PC-3 (cell line): Measurements from ENCODE around the gene PLXNA2. TPM values are rescaled to one million over a fixed set of nuclear protein-coding genes. Genes with fewer than 3 reads are reported as not detected.

ENCODE experiments used
- ATAC-seq: fragments of 200-7000 bp; cut with Tn5 transposase; 2 replicates; pipeline ENCODE4 v1.9.1; 2020; ENCODE audit warnings: mild to moderate bottlenecking, moderate library complexity
- BruUV-seq: library from RNA; stranded (reverse); fragments of 400-500 nt; replicated peaks from 2 replicates; lab custom pipeline; 2021; lab: Mats Ljungman, UMichigan
- CTCF ChIA-PET: fragments of 300-600 bp; sonication (Branson Sonifier 250); formaldehyde crosslinking; loops from one replicate; lab custom pipeline; 2022; ENCODE audit warnings: antibody characterized with exemption; lab: Charles Lee
- POLR2A ChIA-PET: fragments of 300-600 bp; sonication (Branson Sonifier 250); formaldehyde crosslinking; loops from one replicate; lab custom pipeline; 2022; ENCODE audit warnings: antibody characterized with exemption; ENCODE audit not compliant: unreplicated experiment; lab: Charles Lee
- DNase-seq: peaks from one replicate; pipeline ENCODE4 v3.0.0-alpha.2; 2015
- H2AFZ ChIP-seq: fragments of 300-600 bp; sonication (generic); 2 replicates; pipeline ENCODE4 v1.6.0; 2016; ENCODE audit warnings: antibody characterized with exemption, low read length
- H3F3A ChIP-seq: fragments of 300-600 bp; sonication (generic); one replicate; pipeline ENCODE4 v1.6.0; 2017; ENCODE audit warnings: antibody characterized with exemption, low read length, control low read depth, mild to moderate bottlenecking; ENCODE audit not compliant: unreplicated experiment
- H3K27ac ChIP-seq: fragments of 300-600 bp; sonication (generic); 2 replicates; pipeline ENCODE4 v1.5.1; 2016; ENCODE audit warnings: mild to moderate bottlenecking, low read length
- H3K27me3 ChIP-seq: fragments of 300-600 bp; sonication (generic); 2 replicates; pipeline ENCODE4 v1.6.1; 2016; ENCODE audit warnings: low read length, mixed read lengths
- H3K36me3 ChIP-seq: fragments of 300-600 bp; sonication (generic); 2 replicates; pipeline ENCODE4 v1.6.1; 2016; ENCODE audit warnings: low read depth, mixed run types, low read length, mixed read lengths
- H3K4me1 ChIP-seq: fragments of 300-600 bp; sonication (generic); 2 replicates; pipeline ENCODE4 v1.5.1; 2016; ENCODE audit warnings: low read length; ENCODE audit not compliant: insufficient read depth
- H3K4me2 ChIP-seq: fragments of 300-600 bp; sonication (generic); 2 replicates; pipeline ENCODE4 v1.6.0; 2016; ENCODE audit warnings: low read length
- H3K4me3 ChIP-seq: fragments of 300-600 bp; sonication (generic); 2 replicates; pipeline ENCODE4 v1.5.1; 2016; ENCODE audit warnings: mild to moderate bottlenecking, low read length, mixed read lengths
- H3K79me2 ChIP-seq: fragments of 300-600 bp; sonication (generic); 2 replicates; pipeline ENCODE4 v1.6.1; 2017; ENCODE audit warnings: low read length, mixed read lengths
- H3K9ac ChIP-seq: fragments of 300-600 bp; sonication (generic); 2 replicates; pipeline ENCODE4 v1.6.0; 2016; ENCODE audit warnings: mild to moderate bottlenecking, low read length
- H3K9me2 ChIP-seq: fragments of 300-600 bp; sonication (generic); replicated peaks from 2 replicates; pipeline ENCODE4 v1.6.1; 2016; ENCODE audit warnings: mixed run types, low read length, mixed read lengths
- H3K9me3 ChIP-seq: fragments of 300-600 bp; sonication (generic); 2 replicates; pipeline ENCODE4 v1.6.1; 2016; ENCODE audit warnings: low read length, mixed read lengths
- H4K20me1 ChIP-seq: fragments of 300-600 bp; sonication (generic); 2 replicates; pipeline ENCODE4 v1.6.1; 2016; ENCODE audit warnings: low read length, mixed read lengths
- EZH2 ChIP-seq: fragments of 300-600 bp; sonication (generic); IDR thresholded peaks from one replicate; pipeline ENCODE4 v1.6.1; 2017; ENCODE audit warnings: antibody characterized with exemption, mild to moderate bottlenecking, low read length; ENCODE audit not compliant: unreplicated experiment
- EZH2phosphoT487 ChIP-seq: fragments of 300-600 bp; sonication (generic); IDR thresholded peaks from 2 replicates; pipeline ENCODE4 v1.6.1; 2018; ENCODE audit warnings: mild to moderate bottlenecking, antibody characterized with exemption, low read length, borderline replicate concordance
- intact Hi-C: fragments of 100-400 bp; cut with micrococcal nuclease; formaldehyde crosslinking; loops from 2 replicates; pipeline ENCODE4 v1.9.0; 2023
- total RNA-seq: library from RNA; depleted of rRNA; stranded (reverse); fragments of >200 nt; gene quantifications from 2 replicates; pipeline ENCODE4 v1.2.3, GENCODE V29; 2014
- TF ChIP-seq, protein P1 (sequence below): fragments of 300-600 bp; sonication (generic); conservative IDR thresholded peaks from 2 replicates; pipeline ENCODE4 v1.5.1; 2017; ENCODE audit warnings: antibody characterized with exemption, low read depth, mild to moderate bottlenecking, low read length

Gene PLXNA2
- total RNA-seq, 1 experiment from 2014 or later, result 16.2 TPM

DNA sequence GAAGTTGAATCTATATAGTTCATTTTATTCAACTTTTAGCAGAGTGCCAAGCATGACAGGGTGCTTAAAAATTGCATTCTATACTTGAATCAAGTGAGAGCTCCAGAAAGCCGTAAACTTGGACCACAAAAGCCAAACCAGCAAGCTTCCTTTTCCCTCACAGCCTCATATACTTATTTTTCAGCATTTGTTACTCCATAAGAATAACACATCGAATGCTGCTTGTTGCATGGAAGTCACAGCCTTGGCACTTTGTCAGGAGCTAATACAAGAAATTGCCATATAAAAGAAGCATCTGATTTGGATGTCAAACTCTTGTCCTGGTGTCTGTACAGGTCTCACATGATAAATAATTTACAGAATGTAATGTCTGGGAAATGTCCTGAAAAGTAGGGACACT, 87.4 kb downstream of the PLXNA2 start:
- Histone ChIP-seq H3K4me3 (no peak overlapping the region), H3K27me3 (no peaks in the 10 kb centered on the region), H3F3A (no peaks in the 10 kb centered on the region), H3K9me2 (no peaks in the 10 kb centered on the region), H3K9ac (no peak overlapping the region), H3K9me3 (no peaks in the 10 kb centered on the region), H3K4me2 (no peak overlapping the region), H3K79me2 (no peaks in the 10 kb centered on the region), H3K36me3 (no peaks in the 10 kb centered on the region), H3K27ac (no peak overlapping the region), H2AFZ (no peak overlapping the region), H3K4me1 (0 out of 2 replicates have a peak, but pooled peaks cover 5% of the 10 kb centered on the region), H4K20me1 (no peaks in the 10 kb centered on the region)
- DNase-seq, result no peak
- CTCF ChIA-PET, result no interaction called here
- no TSS peak for BruUV-seq
- POLR2A ChIA-PET, result no interaction called here
- ATAC-seq, result no peak
- no peak for TF ChIP-seq EZH2phosphoT487
- TF ChIP-seq, protein P1, sequence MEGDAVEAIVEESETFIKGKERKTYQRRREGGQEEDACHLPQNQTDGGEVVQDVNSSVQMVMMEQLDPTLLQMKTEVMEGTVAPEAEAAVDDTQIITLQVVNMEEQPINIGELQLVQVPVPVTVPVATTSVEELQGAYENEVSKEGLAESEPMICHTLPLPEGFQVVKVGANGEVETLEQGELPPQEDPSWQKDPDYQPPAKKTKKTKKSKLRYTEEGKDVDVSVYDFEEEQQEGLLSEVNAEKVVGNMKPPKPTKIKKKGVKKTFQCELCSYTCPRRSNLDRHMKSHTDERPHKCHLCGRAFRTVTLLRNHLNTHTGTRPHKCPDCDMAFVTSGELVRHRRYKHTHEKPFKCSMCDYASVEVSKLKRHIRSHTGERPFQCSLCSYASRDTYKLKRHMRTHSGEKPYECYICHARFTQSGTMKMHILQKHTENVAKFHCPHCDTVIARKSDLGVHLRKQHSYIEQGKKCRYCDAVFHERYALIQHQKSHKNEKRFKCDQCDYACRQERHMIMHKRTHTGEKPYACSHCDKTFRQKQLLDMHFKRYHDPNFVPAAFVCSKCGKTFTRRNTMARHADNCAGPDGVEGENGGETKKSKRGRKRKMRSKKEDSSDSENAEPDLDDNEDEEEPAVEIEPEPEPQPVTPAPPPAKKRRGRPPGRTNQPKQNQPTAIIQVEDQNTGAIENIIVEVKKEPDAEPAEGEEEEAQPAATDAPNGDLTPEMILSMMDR, result no peak
- no peak for TF ChIP-seq EZH2
- intact Hi-C loops, result no loop called here

DNA sequence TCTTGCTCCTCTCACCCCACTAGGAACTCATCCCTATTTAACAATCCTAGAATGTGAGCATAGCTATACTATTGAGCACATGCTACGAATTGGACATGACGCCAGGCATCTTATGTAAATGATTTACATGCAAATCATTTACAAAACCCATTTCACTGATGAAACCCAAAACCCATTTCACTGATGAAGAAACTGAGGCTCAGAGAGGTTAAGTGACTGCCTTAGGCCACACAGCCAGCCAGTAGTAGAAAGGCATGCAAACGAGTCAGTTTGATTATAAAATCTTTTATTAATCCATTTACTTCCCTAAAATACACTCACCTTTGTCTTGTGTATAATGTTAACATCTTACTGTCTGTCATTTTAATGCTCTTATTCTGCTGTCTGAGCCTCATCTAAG, 87.9 kb downstream of the PLXNA2 start:
- Histone ChIP-seq H3K9me2 (no peaks in the 10 kb centered on the region), H2AFZ (no peak overlapping the region), H3K27ac (no peak overlapping the region), H4K20me1 (no peaks in the 10 kb centered on the region), H3K9ac (no peak overlapping the region), H3K36me3 (no peaks in the 10 kb centered on the region), H3K4me3 (no peak overlapping the region), H3K9me3 (no peaks in the 10 kb centered on the region), H3K4me1 (0 out of 2 replicates have a peak, but pooled peaks cover 5% of the 10 kb centered on the region), H3K79me2 (no peaks in the 10 kb centered on the region), H3F3A (no peaks in the 10 kb centered on the region), H3K4me2 (no peak overlapping the region), H3K27me3 (no peaks in the 10 kb centered on the region)
- intact Hi-C loops, result no loop called here
- BruUV-seq, result no TSS peak
- DNase-seq, result no peak
- TF ChIP-seq EZH2, result no peak
- no peak for TF ChIP-seq EZH2phosphoT487
- TF ChIP-seq, protein P1, result no peak
- POLR2A ChIA-PET, result no interaction called here
- CTCF ChIA-PET, result no interaction called here
- no peak for ATAC-seq

DNA sequence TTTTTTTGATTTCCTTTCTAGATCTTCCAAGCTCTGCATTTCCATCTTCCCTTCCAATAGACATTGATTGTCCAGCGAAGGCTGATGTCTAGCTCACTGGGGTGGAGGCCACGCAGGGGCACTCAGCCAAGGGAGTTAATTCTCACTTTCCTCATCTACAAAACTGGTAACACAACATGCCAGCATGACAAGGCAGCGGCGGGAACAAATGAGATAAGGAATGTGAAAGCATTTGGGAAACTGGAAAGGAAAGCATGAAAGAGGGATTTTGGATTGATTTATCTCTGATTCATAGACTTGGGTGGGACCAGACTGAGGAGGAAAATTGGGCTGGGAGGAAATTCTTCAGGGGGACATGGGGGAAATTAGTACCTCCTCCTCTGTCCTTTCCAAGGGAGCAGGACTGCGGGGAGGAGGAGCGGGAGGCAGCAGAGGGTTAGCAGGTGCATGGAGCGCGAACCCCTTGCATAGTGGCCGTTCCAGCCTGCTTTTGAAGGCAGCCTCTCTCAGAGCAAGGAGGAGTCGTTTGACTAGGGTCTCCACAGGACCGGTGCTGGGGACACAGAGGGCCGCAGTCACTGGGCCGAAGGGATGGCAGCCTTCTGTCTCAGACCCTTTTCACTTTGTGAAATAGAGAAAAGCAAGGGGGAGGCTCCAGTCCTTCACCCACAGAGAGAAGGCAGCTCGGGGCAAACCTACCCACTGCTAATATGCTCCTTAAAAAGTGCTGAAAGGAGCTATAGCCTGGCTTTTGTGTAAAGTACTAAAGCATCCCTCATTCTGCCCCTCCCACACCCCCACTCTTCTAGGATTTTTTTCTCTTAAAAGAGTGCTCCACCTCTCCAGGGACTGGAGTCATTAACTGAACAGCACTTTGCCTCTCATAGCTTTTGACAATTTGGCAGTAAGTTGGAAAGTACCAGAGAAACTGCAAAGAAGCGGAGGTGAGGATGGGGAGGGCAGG, 89.2 kb downstream of the PLXNA2 start:
- no peaks in the 10 kb centered on the region for H4K20me1 ChIP-seq
- no peaks in the 10 kb centered on the region for H3K36me3 ChIP-seq
- intact Hi-C loops, result no loop called here
- H3K4me1 ChIP-seq, result 0 out of 2 replicates have a peak, but pooled peaks cover 5% of the 10 kb centered on the region
- ATAC-seq (no peak), DNase-seq (peak; percentile 21)
- no peaks in the 10 kb centered on the region for H3K27me3 ChIP-seq
- CTCF ChIA-PET, result no interaction called here
- H3K79me2 ChIP-seq, result no peaks in the 10 kb centered on the region
- POLR2A ChIA-PET, result no interaction called here
- H3K9me2 ChIP-seq, result no peaks in the 10 kb centered on the region
- H3K4me2 ChIP-seq, result no peak overlapping the region
- no peaks in the 10 kb centered on the region for H3K9me3 ChIP-seq
- H3K4me3 ChIP-seq, result no peak overlapping the region
- TF ChIP-seq, protein P1, result no peak
- no peak for TF ChIP-seq EZH2
- no peak for TF ChIP-seq EZH2phosphoT487
- no peak overlapping the region for H3K9ac ChIP-seq
- BruUV-seq, result no TSS peak
- H3F3A ChIP-seq, result no peaks in the 10 kb centered on the region
- no peak overlapping the region for H2AFZ ChIP-seq
- no peak overlapping the region for H3K27ac ChIP-seq
